Activated CD8-positive, alpha-beta memory T cell treated with anti-CD3 and anti-CD28 coated beads, Interleukin-2, amount 50 U/mL, for 48 hours (primary cell): ENCODE results near the gene GLYR1.
A peak's percentile ranks its signal among the peaks of the same experiment; 100 is the strongest.
"Not testable (repeated sequence)": the region's sequence is repeated elsewhere in the genome, so short reads cannot be mapped to it uniquely, and the experiment has no call there.

Source experiments
- DNase-seq: peaks from one replicate; pipeline ENCODE4 v3.0.0-alpha.2; 2020

GLYR1 gene

GRCh38 chr16:4785758-4786433, 61.2 kb downstream of the GLYR1 start:
- DNase-seq = no peak

GRCh38 chr16:4784444-4784987, 62.6 kb downstream of the GLYR1 start:
- DNase-seq = not testable (repeated sequence)

- DNase-seq = no peak
Measured at GRCh38 chr16:4783951-4784336, 63.1 kb downstream of the GLYR1 start.

- DNase-seq = no peak
Measured at GRCh38 chr16:4783251-4783950, 63.7 kb downstream of the GLYR1 start.

GRCh38 chr16:4780235-4780634, 66.9 kb downstream of the GLYR1 start:
- DNase-seq = no peak

- no peak for DNase-seq
Measured at GRCh38 chr16:4778050-4778392, 69.1 kb downstream of the GLYR1 start.

GRCh38 chr16:4777339-4778049, 69.6 kb downstream of the GLYR1 start:
- DNase-seq = no peak

- no peak for DNase-seq
Measured at GRCh38 chr16:4776141-4776705, 70.9 kb downstream of the GLYR1 start.

- no peak for DNase-seq
Measured at GRCh38 chr16:4775005-4775404, 72.1 kb downstream of the GLYR1 start.

- no peak for DNase-seq
Measured at GRCh38 chr16:4772351-4772750, 74.7 kb downstream of the GLYR1 start.

- no peak for DNase-seq
Measured at GRCh38 chr16:4771646-4772045, 75.4 kb downstream of the GLYR1 start.

- DNase-seq = no peak
Measured at GRCh38 chr16:4769306-4769638, 77.8 kb downstream of the GLYR1 start.

GRCh38 chr16:4768549-4769305, 78.4 kb downstream of the GLYR1 start:
- DNase-seq = peak; percentile 94

GRCh38 chr16:4767872-4768548, 79.1 kb downstream of the GLYR1 start:
- no peak for DNase-seq

GRCh38 chr16:4766875-4767628, 80.0 kb downstream of the GLYR1 start, which contains the start of gene ZNF500:
Gene ZNF500, minus strand, starts transcription at chr16:4767162. Its CDS starts 1,184 bp downstream, at chr16:4765978.
- DNase-seq = peak; percentile 99

GRCh38 chr16:4765511-4766474, 81.3 kb downstream of the GLYR1 start:
- DNase-seq = no peak

GRCh38 chr16:4763791-4764190, 83.3 kb downstream of the GLYR1 start:
- no peak for DNase-seq

- DNase-seq = no peak
Measured at GRCh38 chr16:4762205-4762604, 84.9 kb downstream of the GLYR1 start.

GRCh38 chr16:4760221-4760910, 86.7 kb downstream of the GLYR1 start:
- DNase-seq = no peak
